ENCODE measurements around the gene PGM2L1.

The PGM2L1 gene

GRCh38 chr11:74398244-74399159 lies at the start of gene PGM2L1:
PGM2L1 (minus strand) TSS chr11:74398433; CDS start chr11:74398161, 272 bp downstream.
- peak within 1 kb of the TSS; percentile 45 for H3K27ac ChIP-seq (ENCODE audit: low read length)
- no peaks in the 10 kb centered on the region for H3K9me3 ChIP-seq (ENCODE audit: insufficient read depth, low read depth, low read length)
- H3K4me1 ChIP-seq (ENCODE audit: insufficient read depth, low read length), result no peaks in the 10 kb centered on the region
- peak within 1 kb of the TSS; percentile 97 for H3K4me3 ChIP-seq (ENCODE audit: low read length)
- peak within 1 kb of the TSS; percentile 93; the same call in 1 of the 2 replicates for H3K9ac ChIP-seq (ENCODE audit: low read depth, low read length)
- no peaks in the 10 kb centered on the region for H3K27me3 ChIP-seq (ENCODE audit: insufficient read depth, low read length)
- H3K36me3 ChIP-seq (ENCODE audit: insufficient read depth, low read depth, low read length), result no peaks in the 10 kb centered on the region

GRCh38 chr11:74447720-74448119 lies 49.5 kb upstream of the PGM2L1 start:
- Histone ChIP-seq H3K4me3 (ENCODE audit: low read length) (no peak overlapping the region), H3K9me3 (ENCODE audit: insufficient read depth, low read depth, low read length) (no peaks in the 10 kb centered on the region), H3K4me1 (ENCODE audit: insufficient read depth, low read length) (peaks cover 11% of the 10 kb centered on the region; the same call in 1 of the 2 replicates), H3K9ac (ENCODE audit: low read depth, low read length) (no peak overlapping the region), H3K27ac (ENCODE audit: low read length) (no peak overlapping the region), H3K27me3 (ENCODE audit: insufficient read depth, low read length) (no peaks in the 10 kb centered on the region), H3K36me3 (ENCODE audit: insufficient read depth, low read depth, low read length) (no peaks in the 10 kb centered on the region)

- no peaks in the 10 kb centered on the region for H3K36me3 ChIP-seq (ENCODE audit: insufficient read depth, low read depth, low read length)
- H3K27me3 ChIP-seq (ENCODE audit: insufficient read depth, low read length), result no peaks in the 10 kb centered on the region
- H3K9me3 ChIP-seq (ENCODE audit: insufficient read depth, low read depth, low read length), result no peaks in the 10 kb centered on the region
- peaks cover 11% of the 10 kb centered on the region; the same call in 1 of the 2 replicates for H3K4me1 ChIP-seq (ENCODE audit: insufficient read depth, low read length)
- no peak overlapping the region for H3K9ac ChIP-seq (ENCODE audit: low read depth, low read length)
- no peak overlapping the region for H3K27ac ChIP-seq (ENCODE audit: low read length)
- no peak overlapping the region for H3K4me3 ChIP-seq (ENCODE audit: low read length)
Measured at GRCh38 chr11:74446532-74446938, 48.3 kb upstream of the PGM2L1 start.

- Histone ChIP-seq H3K9ac (ENCODE audit: low read depth, low read length) (no peak overlapping the region), H3K27me3 (ENCODE audit: insufficient read depth, low read length) (no peaks in the 10 kb centered on the region), H3K4me3 (ENCODE audit: low read length) (no peak overlapping the region), H3K27ac (ENCODE audit: low read length) (no peak overlapping the region), H3K36me3 (ENCODE audit: insufficient read depth, low read depth, low read length) (no peaks in the 10 kb centered on the region), H3K4me1 (ENCODE audit: insufficient read depth, low read length) (peaks cover 11% of the 10 kb centered on the region; the same call in 1 of the 2 replicates), H3K9me3 (ENCODE audit: insufficient read depth, low read depth, low read length) (no peaks in the 10 kb centered on the region)
Measured at GRCh38 chr11:74444173-74444826, 46.1 kb upstream of the PGM2L1 start.

GRCh38 chr11:74443071-74443864 lies 45.0 kb upstream of the PGM2L1 start:
- Histone ChIP-seq H3K4me1 (ENCODE audit: insufficient read depth, low read length) (peaks cover 11% of the 10 kb centered on the region; the same call in 1 of the 2 replicates), H3K27me3 (ENCODE audit: insufficient read depth, low read length) (no peaks in the 10 kb centered on the region), H3K9ac (ENCODE audit: low read depth, low read length) (no peak overlapping the region), H3K4me3 (ENCODE audit: low read length) (no peak overlapping the region), H3K36me3 (ENCODE audit: insufficient read depth, low read depth, low read length) (no peaks in the 10 kb centered on the region), H3K9me3 (ENCODE audit: insufficient read depth, low read depth, low read length) (no peaks in the 10 kb centered on the region), H3K27ac (ENCODE audit: low read length) (no peak overlapping the region)

GRCh38 chr11:74442636-74443035 lies 44.4 kb upstream of the PGM2L1 start:
- no peak overlapping the region for H3K4me3 ChIP-seq (ENCODE audit: low read length)
- H3K27ac ChIP-seq (ENCODE audit: low read length), result no peak overlapping the region
- no peaks in the 10 kb centered on the region for H3K36me3 ChIP-seq (ENCODE audit: insufficient read depth, low read depth, low read length)
- H3K9ac ChIP-seq (ENCODE audit: low read depth, low read length), result no peak overlapping the region
- H3K9me3 ChIP-seq (ENCODE audit: insufficient read depth, low read depth, low read length), result no peaks in the 10 kb centered on the region
- H3K27me3 ChIP-seq (ENCODE audit: insufficient read depth, low read length), result no peaks in the 10 kb centered on the region
- peaks cover 11% of the 10 kb centered on the region; the same call in 1 of the 2 replicates for H3K4me1 ChIP-seq (ENCODE audit: insufficient read depth, low read length)

- Histone ChIP-seq H3K4me3 (ENCODE audit: low read length) (no peak overlapping the region), H3K4me1 (ENCODE audit: insufficient read depth, low read length) (peaks cover 10% of the 10 kb centered on the region; the same call in 1 of the 2 replicates), H3K27me3 (ENCODE audit: insufficient read depth, low read length) (no peaks in the 10 kb centered on the region), H3K9me3 (ENCODE audit: insufficient read depth, low read depth, low read length) (no peaks in the 10 kb centered on the region), H3K27ac (ENCODE audit: low read length) (no peak overlapping the region), H3K36me3 (ENCODE audit: insufficient read depth, low read depth, low read length) (no peaks in the 10 kb centered on the region), H3K9ac (ENCODE audit: low read depth, low read length) (no peak overlapping the region)
Measured at GRCh38 chr11:74438681-74439080, 40.4 kb upstream of the PGM2L1 start.

GRCh38 chr11:74437441-74438042 lies 39.3 kb upstream of the PGM2L1 start:
- no peak overlapping the region for H3K9ac ChIP-seq (ENCODE audit: low read depth, low read length)
- no peaks in the 10 kb centered on the region for H3K27me3 ChIP-seq (ENCODE audit: insufficient read depth, low read length)
- no peaks in the 10 kb centered on the region for H3K4me1 ChIP-seq (ENCODE audit: insufficient read depth, low read length)
- H3K36me3 ChIP-seq (ENCODE audit: insufficient read depth, low read depth, low read length), result no peaks in the 10 kb centered on the region
- H3K4me3 ChIP-seq (ENCODE audit: low read length), result no peak overlapping the region
- no peak overlapping the region for H3K27ac ChIP-seq (ENCODE audit: low read length)
- no peaks in the 10 kb centered on the region for H3K9me3 ChIP-seq (ENCODE audit: insufficient read depth, low read depth, low read length)

- Histone ChIP-seq H3K36me3 (ENCODE audit: insufficient read depth, low read depth, low read length) (no peaks in the 10 kb centered on the region), H3K4me1 (ENCODE audit: insufficient read depth, low read length) (no peaks in the 10 kb centered on the region), H3K9ac (ENCODE audit: low read depth, low read length) (no peak overlapping the region), H3K4me3 (ENCODE audit: low read length) (no peak overlapping the region), H3K9me3 (ENCODE audit: insufficient read depth, low read depth, low read length) (no peaks in the 10 kb centered on the region), H3K27ac (ENCODE audit: low read length) (no peak overlapping the region), H3K27me3 (ENCODE audit: insufficient read depth, low read length) (no peaks in the 10 kb centered on the region)
Measured at GRCh38 chr11:74434528-74434927, 36.3 kb upstream of the PGM2L1 start.

- Histone ChIP-seq H3K27ac (ENCODE audit: low read length) (no peak overlapping the region), H3K9ac (ENCODE audit: low read depth, low read length) (no peak overlapping the region), H3K4me3 (ENCODE audit: low read length) (no peak overlapping the region), H3K9me3 (ENCODE audit: insufficient read depth, low read depth, low read length) (no peaks in the 10 kb centered on the region), H3K36me3 (ENCODE audit: insufficient read depth, low read depth, low read length) (no peaks in the 10 kb centered on the region), H3K4me1 (ENCODE audit: insufficient read depth, low read length) (no peaks in the 10 kb centered on the region), H3K27me3 (ENCODE audit: insufficient read depth, low read length) (no peaks in the 10 kb centered on the region)
Measured at GRCh38 chr11:74429205-74429604, 31.0 kb upstream of the PGM2L1 start.

- H3K4me3 ChIP-seq (ENCODE audit: low read length), result no peak overlapping the region
- no peak overlapping the region for H3K27ac ChIP-seq (ENCODE audit: low read length)
- H3K9me3 ChIP-seq (ENCODE audit: insufficient read depth, low read depth, low read length), result no peaks in the 10 kb centered on the region
- no peaks in the 10 kb centered on the region for H3K27me3 ChIP-seq (ENCODE audit: insufficient read depth, low read length)
- H3K9ac ChIP-seq (ENCODE audit: low read depth, low read length), result no peak overlapping the region
- no peaks in the 10 kb centered on the region for H3K36me3 ChIP-seq (ENCODE audit: insufficient read depth, low read depth, low read length)
- no peaks in the 10 kb centered on the region for H3K4me1 ChIP-seq (ENCODE audit: insufficient read depth, low read length)
Measured at GRCh38 chr11:74427384-74427886, 29.2 kb upstream of the PGM2L1 start.
